OCI-LY7 (cell line): ENCODE results near the gene MRPS27. TPM values are rescaled to one million over a fixed set of nuclear protein-coding genes. Genes with fewer than 3 reads are reported as not detected.

ENCODE experiments used
- BruUV-seq: library from RNA; stranded (reverse); fragments of 400-500 nt; replicated peaks from 2 replicates; lab custom pipeline; 2021; lab: Mats Ljungman, UMichigan
- CTCF ChIA-PET: fragments of 300-600 bp; sonication (Branson Sonifier 250); formaldehyde crosslinking; loops from one replicate; lab custom pipeline; 2022; ENCODE audit warnings: antibody characterized with exemption; ENCODE audit not compliant: unreplicated experiment; lab: Charles Lee
- POLR2A ChIA-PET: fragments of 300-600 bp; sonication (Branson Sonifier 250); formaldehyde crosslinking; loops from one replicate; lab custom pipeline; 2022; ENCODE audit warnings: antibody characterized with exemption; lab: Charles Lee
- DNase-seq: peaks from one replicate; pipeline ENCODE4 v3.0.0-alpha.2; 2015; ENCODE audit warnings: low spot score
- H2AFZ ChIP-seq: fragments of 200-600 bp; sonication (generic), shearing (Covaris generic); 2 replicates; pipeline ENCODE4 v1.6.1; 2014; ENCODE audit warnings: mild to moderate bottlenecking, antibody characterized with exemption, low read length, moderate library complexity
- H3K27ac ChIP-seq: fragments of 200-600 bp; sonication (generic); 2 replicates; pipeline ENCODE4 v1.5.1; 2014; ENCODE audit warnings: mixed run types, low read depth, mild to moderate bottlenecking, moderate library complexity, low read length, inconsistent platforms; ENCODE audit not compliant: poor library complexity, severe bottlenecking
- H3K36me3 ChIP-seq: fragments of 200-600 bp; sonication (generic); 2 replicates; pipeline ENCODE4 v1.6.1; 2014; ENCODE audit warnings: mild to moderate bottlenecking, antibody characterized with exemption, low read length, moderate library complexity, mixed read lengths; ENCODE audit not compliant: insufficient read depth
- H3K4me1 ChIP-seq: fragments of 200-600 bp; sonication (generic); 2 replicates; pipeline ENCODE4 v1.5.1; 2014; ENCODE audit warnings: mild to moderate bottlenecking, low read length; ENCODE audit not compliant: insufficient read depth, poor library complexity, severe bottlenecking
- H3K4me2 ChIP-seq: fragments of 200-600 bp; sonication (generic); 2 replicates; pipeline ENCODE4 v1.6.1; 2014; ENCODE audit warnings: mild to moderate bottlenecking, low read length
- H3K4me3 ChIP-seq: fragments of 200-600 bp; sonication (generic); 2 replicates; pipeline ENCODE4 v1.5.1; 2014; ENCODE audit warnings: mild to moderate bottlenecking, low read depth, low read length; ENCODE audit not compliant: poor library complexity, severe bottlenecking
- H3K79me2 ChIP-seq: fragments of 200-600 bp; sonication (generic); 2 replicates; pipeline ENCODE4 v1.6.1; 2016; ENCODE audit warnings: low read depth, mild to moderate bottlenecking, low read length, moderate library complexity, mixed read lengths; ENCODE audit not compliant: insufficient read depth
- H3K9me2 ChIP-seq: fragments of 200-600 bp; sonication (generic); 2 replicates; pipeline ENCODE4 v1.6.1; 2016; ENCODE audit warnings: mild to moderate bottlenecking, low read length, mixed read lengths; ENCODE audit not compliant: insufficient read depth
- H3K9me3 ChIP-seq: fragments of 200-600 bp; sonication (generic); 2 replicates; pipeline ENCODE4 v1.6.1; 2014; ENCODE audit warnings: mild to moderate bottlenecking, mixed run types, low read length, mixed read lengths
- H4K20me1 ChIP-seq: fragments of 200-600 bp; sonication (generic); 2 replicates; pipeline ENCODE4 v1.6.1; 2014; ENCODE audit warnings: mild to moderate bottlenecking, antibody characterized with exemption, low read length, moderate library complexity, mixed read lengths; ENCODE audit not compliant: insufficient read depth
- EZH2phosphoT487 ChIP-seq: fragments of 200-600 bp; sonication (generic); IDR thresholded peaks from 2 replicates; pipeline ENCODE4 v1.6.1; 2018; ENCODE audit warnings: low read depth, borderline replicate concordance, mild to moderate bottlenecking, mixed run types, antibody characterized with exemption, low read length, moderate library complexity, mixed read lengths
- intact Hi-C: fragments of 100-400 bp; cut with micrococcal nuclease; formaldehyde crosslinking; loops from one replicate; pipeline ENCODE4 v1.10.0; 2022; ENCODE audit not compliant: unreplicated experiment
- total RNA-seq, 2 experiments: library from RNA; depleted of rRNA in 1 of 2; stranded (reverse); fragments of >200 nt in 1 of 2; shearing (Covaris generic) in 1 of 2; gene quantifications; 2 replicates each; pipeline ENCODE4 v1.2.3, GENCODE V29; 2014 to 2022
- TF ChIP-seq, protein P1 (sequence below): fragments of 200-600 bp; sonication (generic); conservative IDR thresholded peaks from 2 replicates; pipeline ENCODE4 v1.5.1; 2014; ENCODE audit warnings: mild to moderate bottlenecking, antibody characterized with exemption, low read length, moderate library complexity, mixed read lengths

MRPS27 gene
- total RNA-seq, 2 experiments from 2014 or later: 62.6 to 70.9 TPM

DNA sequence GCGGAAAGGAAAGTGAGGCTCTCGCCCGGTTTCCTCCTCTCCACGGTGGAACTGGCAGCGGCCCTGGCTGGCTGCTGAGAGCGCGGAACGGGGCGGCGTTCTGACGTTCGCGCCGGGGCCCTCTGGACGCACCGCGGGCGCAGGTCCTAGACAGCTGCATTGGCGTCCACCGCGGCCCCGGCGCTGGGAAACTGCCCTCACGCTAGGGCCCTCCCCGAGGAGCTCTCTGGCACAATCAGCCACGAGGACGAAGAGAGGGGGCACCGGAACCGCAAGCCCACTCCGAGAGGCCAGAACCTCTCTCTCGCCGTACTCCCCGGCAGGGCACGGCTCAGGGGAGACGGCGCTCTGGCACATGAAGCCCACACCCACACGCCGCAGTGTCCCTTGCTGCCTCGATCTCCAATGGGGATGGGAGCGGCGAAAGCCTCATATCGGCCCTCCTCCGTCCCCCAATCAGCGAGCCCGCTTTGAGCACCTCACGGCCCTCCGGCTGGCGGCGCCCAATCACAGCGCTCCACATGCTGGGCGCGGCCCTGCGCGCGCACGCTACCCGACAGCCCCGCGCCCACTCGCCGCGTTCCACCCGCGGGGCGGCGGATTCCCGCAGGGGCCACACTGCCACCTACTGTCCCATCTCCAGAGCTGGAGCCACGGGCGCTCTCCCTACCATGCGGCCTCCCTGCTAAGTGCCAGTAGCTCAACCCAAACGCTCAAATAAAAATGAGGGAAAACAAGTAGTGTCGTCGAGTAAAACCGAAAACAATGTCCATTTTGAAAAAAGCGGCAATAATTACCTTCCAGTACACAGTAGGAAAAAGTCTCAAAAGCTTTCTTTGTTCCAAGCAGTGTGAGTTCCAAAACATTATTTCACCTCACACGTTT, 11.8 kb downstream of the MRPS27 start:
- peaks cover 60% of the 10 kb centered on the region for H3K36me3 ChIP-seq
- H3K9me2 ChIP-seq: no peaks in the 10 kb centered on the region
- TF ChIP-seq, protein P1, sequence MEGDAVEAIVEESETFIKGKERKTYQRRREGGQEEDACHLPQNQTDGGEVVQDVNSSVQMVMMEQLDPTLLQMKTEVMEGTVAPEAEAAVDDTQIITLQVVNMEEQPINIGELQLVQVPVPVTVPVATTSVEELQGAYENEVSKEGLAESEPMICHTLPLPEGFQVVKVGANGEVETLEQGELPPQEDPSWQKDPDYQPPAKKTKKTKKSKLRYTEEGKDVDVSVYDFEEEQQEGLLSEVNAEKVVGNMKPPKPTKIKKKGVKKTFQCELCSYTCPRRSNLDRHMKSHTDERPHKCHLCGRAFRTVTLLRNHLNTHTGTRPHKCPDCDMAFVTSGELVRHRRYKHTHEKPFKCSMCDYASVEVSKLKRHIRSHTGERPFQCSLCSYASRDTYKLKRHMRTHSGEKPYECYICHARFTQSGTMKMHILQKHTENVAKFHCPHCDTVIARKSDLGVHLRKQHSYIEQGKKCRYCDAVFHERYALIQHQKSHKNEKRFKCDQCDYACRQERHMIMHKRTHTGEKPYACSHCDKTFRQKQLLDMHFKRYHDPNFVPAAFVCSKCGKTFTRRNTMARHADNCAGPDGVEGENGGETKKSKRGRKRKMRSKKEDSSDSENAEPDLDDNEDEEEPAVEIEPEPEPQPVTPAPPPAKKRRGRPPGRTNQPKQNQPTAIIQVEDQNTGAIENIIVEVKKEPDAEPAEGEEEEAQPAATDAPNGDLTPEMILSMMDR: peak; percentile 90
- TF ChIP-seq EZH2phosphoT487: no peak
- peak overlapping the region; percentile 71 for H3K4me2 ChIP-seq
- ChIA-PET POLR2A (interaction anchor here (1.0 to 8.8 kb wide), 4 partner anchors 9 to 95 kb away, joined by 3 to 97 read pairs (median 48); partner anchors contain the start of genes MRPS27 and PTCD2), CTCF (interaction anchor here (0.6 to 1.5 kb wide), 4 partner anchors 9 to 688 kb away, joined by 3 to 8 read pairs (median 3); no protein-coding TSS in a partner anchor)
- peaks cover 50% of the 10 kb centered on the region for H3K4me1 ChIP-seq
- intact Hi-C loops: loop anchor here (1.0 to 10.0 kb wide), 7 partner anchors 12 to 539 kb away; partner anchors contain the start of genes MRPS27, PTCD2 and TNPO1
- peak; percentile 97 for DNase-seq
- H2AFZ ChIP-seq: peak overlapping the region; percentile 67; the same call in 1 of the 2 replicates
- peak overlapping the region; percentile 84 for H3K27ac ChIP-seq
- H4K20me1 ChIP-seq: no peaks in the 10 kb centered on the region
- H3K79me2 ChIP-seq: peaks cover 47% of the 10 kb centered on the region
- TSS peak; percentile 68 for BruUV-seq
- peak overlapping the region; percentile 84 for H3K4me3 ChIP-seq
- H3K9me3 ChIP-seq: no peaks in the 10 kb centered on the region

DNA sequence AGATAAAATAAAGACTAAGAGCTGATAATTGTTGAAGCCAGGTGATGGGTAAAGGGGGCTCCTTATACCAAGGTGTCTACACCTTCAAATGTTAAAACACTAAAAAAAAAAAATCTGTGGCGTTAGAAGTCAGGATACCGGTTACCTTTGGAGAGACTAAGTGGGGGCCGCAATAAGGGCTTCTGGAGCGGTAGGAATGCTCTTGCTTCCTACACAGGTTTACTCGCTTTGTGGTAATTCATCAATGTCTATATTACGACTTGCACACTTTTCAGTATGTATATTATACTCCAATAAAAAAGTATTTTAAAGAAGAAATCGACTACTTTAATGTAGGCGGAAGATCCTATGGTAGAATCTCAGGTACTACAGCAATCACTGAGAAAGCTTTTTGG, 12.5 kb downstream of the MRPS27 start:
- H3K4me2 ChIP-seq: peak overlapping the region; percentile 71
- DNase-seq: no peak
- H3K36me3 ChIP-seq: peaks cover 59% of the 10 kb centered on the region
- ChIA-PET CTCF (interaction anchor here (1.0 to 1.5 kb wide), 2 partner anchors 9 to 169 kb away, joined by 3 to 8 read pairs; no protein-coding TSS in a partner anchor), POLR2A (interaction anchor here (1.0 to 8.8 kb wide), 4 partner anchors 9 to 94 kb away, joined by 3 to 97 read pairs (median 48); partner anchors contain the start of genes MRPS27 and PTCD2)
- no peak overlapping the region; the same call in 1 of the 2 replicates for H2AFZ ChIP-seq
- H3K4me1 ChIP-seq: peaks cover 57% of the 10 kb centered on the region
- peaks cover 53% of the 10 kb centered on the region for H3K79me2 ChIP-seq
- H3K9me3 ChIP-seq: no peaks in the 10 kb centered on the region
- H4K20me1 ChIP-seq: no peaks in the 10 kb centered on the region
- intact Hi-C loops: loop anchor here (2.0 to 10.0 kb wide), 5 partner anchors 15 to 540 kb away; partner anchors contain the start of gene TNPO1
- peak overlapping the region; percentile 84 for H3K27ac ChIP-seq
- BruUV-seq: no TSS peak
- H3K9me2 ChIP-seq: no peaks in the 10 kb centered on the region
- no peak for TF ChIP-seq EZH2phosphoT487
- TF ChIP-seq, protein P1: no peak
- H3K4me3 ChIP-seq: peak overlapping the region; percentile 84
